HEK293T (cell line): ENCODE results near the gene LMAN1L.

ENCODE experiments used
- CTCF ChIA-PET: fragments of 350-600 bp; formaldehyde crosslinking; extraction: SDS; loops from one replicate; lab custom pipeline; 2021; ENCODE audit warnings: antibody characterized with exemption, inconsistent platforms; lab: Yijun Ruan, JAX
- POLR2A ChIA-PET: fragments of 350-600 bp; formaldehyde crosslinking; extraction: SDS; loops from one replicate; lab custom pipeline; 2020; ENCODE audit warnings: antibody characterized with exemption, inconsistent platforms; lab: Yijun Ruan, JAX
- DNase-seq: peaks from one replicate; pipeline ENCODE4 v3.0.0; 2012; ENCODE audit warnings: mixed read lengths; ENCODE audit errors: extremely low spot score
- ARNT ChIP-seq: fragments of 450-650 bp; IDR thresholded peaks from 2 replicates; pipeline ENCODE4 v1.6.1; 2017; ENCODE audit warnings: mild to moderate bottlenecking
- BHLHE40 ChIP-seq: fragments of 450-650 bp; IDR thresholded peaks from 2 replicates; pipeline ENCODE4 v1.6.1; 2016; ENCODE audit warnings: mild to moderate bottlenecking, moderate library complexity, borderline replicate concordance
- CTBP1 ChIP-seq: fragments of 450-650 bp; IDR thresholded peaks from 2 replicates; pipeline ENCODE4 v1.6.1; 2016; ENCODE audit warnings: borderline replicate concordance
- ELF4 ChIP-seq: fragments of 450-650 bp; IDR thresholded peaks from 2 replicates; pipeline ENCODE4 v1.6.1; 2017; ENCODE audit warnings: antibody characterized with exemption
- FOXA1 ChIP-seq: fragments of 450-650 bp; IDR thresholded peaks from 2 replicates; pipeline ENCODE4 v1.6.1; 2016; ENCODE audit warnings: mild to moderate bottlenecking
- FOXK2 ChIP-seq: fragments of 450-650 bp; IDR thresholded peaks from 2 replicates; pipeline ENCODE4 v1.6.1; 2016; ENCODE audit warnings: mild to moderate bottlenecking
- FOXM1 ChIP-seq: fragments of 450-650 bp; IDR thresholded peaks from 2 replicates; pipeline ENCODE4 v1.6.1; 2017; ENCODE audit warnings: mild to moderate bottlenecking, borderline replicate concordance
- HDGF ChIP-seq: fragments of 450-650 bp; IDR thresholded peaks from 2 replicates; pipeline ENCODE4 v1.6.1; 2017; ENCODE audit warnings: antibody characterized with exemption, borderline replicate concordance
- L3MBTL2 ChIP-seq: fragments of 450-650 bp; conservative IDR thresholded peaks from 2 replicates; pipeline ENCODE4 v1.6.1; 2016; ENCODE audit warnings: mild to moderate bottlenecking
- LEF1 ChIP-seq: fragments of 450-650 bp; IDR thresholded peaks from 2 replicates; pipeline ENCODE4 v1.6.1; 2017; ENCODE audit warnings: mild to moderate bottlenecking, borderline replicate concordance
- NFRKB ChIP-seq: fragments of 450-650 bp; IDR thresholded peaks from 2 replicates; pipeline ENCODE4 v1.6.1; 2016; ENCODE audit warnings: mild to moderate bottlenecking, moderate library complexity
- SP1 ChIP-seq: fragments of 450-650 bp; IDR thresholded peaks from 2 replicates; pipeline ENCODE4 v1.6.1; 2017
- SUZ12 ChIP-seq: fragments of 450-650 bp; IDR thresholded peaks from 2 replicates; pipeline ENCODE4 v1.6.1; 2016; ENCODE audit warnings: mild to moderate bottlenecking
- TARDBP ChIP-seq: fragments of 450-650 bp; IDR thresholded peaks from 2 replicates; pipeline ENCODE4 v1.6.1; 2016
- ZNF384 ChIP-seq: fragments of 450-650 bp; IDR thresholded peaks from 2 replicates; pipeline ENCODE4 v1.6.1; 2016
- TF ChIP-seq, protein P1 (sequence below): fragments of 450-650 bp; IDR thresholded peaks from 2 replicates; pipeline ENCODE4 v1.6.1; 2016

LMAN1L gene

DNA sequence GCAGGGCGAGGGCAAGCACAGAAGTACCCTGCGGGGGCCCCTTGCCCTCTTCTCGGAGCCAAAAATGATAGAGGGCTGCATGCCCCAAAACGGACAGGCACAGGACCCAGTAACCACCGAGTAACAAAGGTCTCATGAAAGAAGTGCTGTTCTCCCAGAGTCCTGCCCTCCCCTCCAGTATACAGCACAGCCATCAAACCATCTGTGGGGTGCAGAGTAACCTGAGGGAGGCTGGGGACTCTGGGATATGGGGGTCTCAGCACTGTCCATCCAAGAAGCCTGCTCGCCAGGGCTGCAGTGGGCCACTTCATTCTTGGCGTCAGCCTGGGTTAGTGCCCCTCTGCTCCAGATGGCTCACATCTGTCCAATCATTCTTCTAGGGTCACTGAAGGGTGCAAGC is 24.2 kb downstream of the LMAN1L start:
- TF ChIP-seq FOXK2 (no peak), L3MBTL2 (no peak), BHLHE40 (no peak), CTBP1 (no peak)
- no peak for DNase-seq
- POLR2A ChIA-PET = interaction anchor here (0.9 to 1.9 kb wide), 2 partner anchors 53 to 70 kb away, joined by 3 to 5 read pairs; partner anchors contain the start of genes FAM219B and MPI
- CTCF ChIA-PET = interaction anchor here (1.2 kb wide), 1 partner anchor 68 kb away, joined by 4 read pairs; no protein-coding TSS in a partner anchor

DNA sequence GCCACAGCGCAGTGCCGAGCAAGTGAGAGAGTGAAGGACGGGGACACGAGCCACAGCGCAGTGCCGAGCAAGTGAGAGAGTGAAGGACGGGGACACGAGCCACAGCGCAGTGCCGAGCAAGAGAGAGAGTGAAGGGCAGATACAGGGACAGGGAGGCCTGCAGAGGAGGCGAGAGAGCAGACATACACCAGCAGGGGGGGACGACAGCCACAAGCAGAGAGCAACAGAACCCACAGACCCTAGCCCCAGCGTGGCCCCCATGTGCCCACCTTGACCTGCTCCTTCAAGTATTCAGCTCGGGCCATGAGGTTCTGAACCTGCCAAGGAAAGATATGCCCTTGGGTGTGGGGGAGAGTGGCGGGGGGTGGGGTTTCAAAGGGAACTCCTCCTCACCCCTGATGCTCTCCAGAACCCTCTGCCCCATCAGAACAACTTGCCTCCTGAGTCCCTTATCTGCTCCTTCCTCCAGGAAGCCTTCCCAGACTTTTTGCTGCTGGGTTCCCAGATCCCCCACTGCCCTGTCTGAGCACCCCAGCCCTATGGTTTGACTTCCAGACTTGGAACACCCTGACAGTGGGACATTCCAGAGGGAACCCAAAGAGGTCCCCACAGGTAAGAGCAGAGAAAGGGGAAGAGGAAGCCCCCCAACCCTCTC is 25.0 kb downstream of the LMAN1L start:
- DNase-seq = no peak
- TF ChIP-seq FOXA1 (no peak), L3MBTL2 (no peak), HDGF (no peak), SP1 (no peak), ELF4 (no peak), SUZ12 (no peak), CTBP1 (no peak), BHLHE40 (no peak), FOXM1 (no peak)
- CTCF ChIA-PET = interaction anchor here (1.0 kb wide), 1 partner anchor 64 kb away, joined by 7 read pairs; no protein-coding TSS in a partner anchor
- POLR2A ChIA-PET = interaction anchor here (0.9 to 1.9 kb wide), 2 partner anchors 52 to 69 kb away, joined by 3 to 5 read pairs; partner anchors contain the start of genes FAM219B and MPI

DNA sequence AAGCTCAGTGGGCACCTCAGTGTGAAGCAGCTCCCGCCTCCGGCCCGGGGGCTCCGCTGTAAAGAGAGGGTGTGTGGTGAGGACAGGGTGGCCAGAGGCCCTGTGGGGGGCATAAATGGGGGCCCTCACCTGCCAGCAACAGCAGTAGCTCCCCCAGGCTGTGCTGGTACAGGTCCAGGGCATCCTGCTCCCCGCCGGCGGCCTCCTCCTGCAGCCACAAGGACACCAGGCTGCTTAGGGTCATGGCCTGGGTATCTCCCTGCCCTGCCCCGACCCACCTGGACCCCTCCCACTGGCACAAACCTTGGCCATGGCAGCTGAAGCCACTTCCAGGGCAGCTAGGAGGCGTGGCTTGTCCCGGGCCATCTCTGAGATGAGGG is 25.5 kb downstream of the LMAN1L start:
- ChIA-PET POLR2A (interaction anchor here (1.9 kb wide), 1 partner anchor 68 kb away, joined by 5 read pairs; the partner anchor contains the start of gene FAM219B), CTCF (interaction anchor here (1.0 kb wide), 1 partner anchor 63 kb away, joined by 7 read pairs; no protein-coding TSS in a partner anchor)
- no peak for DNase-seq
- TF ChIP-seq L3MBTL2 = no peak

DNA sequence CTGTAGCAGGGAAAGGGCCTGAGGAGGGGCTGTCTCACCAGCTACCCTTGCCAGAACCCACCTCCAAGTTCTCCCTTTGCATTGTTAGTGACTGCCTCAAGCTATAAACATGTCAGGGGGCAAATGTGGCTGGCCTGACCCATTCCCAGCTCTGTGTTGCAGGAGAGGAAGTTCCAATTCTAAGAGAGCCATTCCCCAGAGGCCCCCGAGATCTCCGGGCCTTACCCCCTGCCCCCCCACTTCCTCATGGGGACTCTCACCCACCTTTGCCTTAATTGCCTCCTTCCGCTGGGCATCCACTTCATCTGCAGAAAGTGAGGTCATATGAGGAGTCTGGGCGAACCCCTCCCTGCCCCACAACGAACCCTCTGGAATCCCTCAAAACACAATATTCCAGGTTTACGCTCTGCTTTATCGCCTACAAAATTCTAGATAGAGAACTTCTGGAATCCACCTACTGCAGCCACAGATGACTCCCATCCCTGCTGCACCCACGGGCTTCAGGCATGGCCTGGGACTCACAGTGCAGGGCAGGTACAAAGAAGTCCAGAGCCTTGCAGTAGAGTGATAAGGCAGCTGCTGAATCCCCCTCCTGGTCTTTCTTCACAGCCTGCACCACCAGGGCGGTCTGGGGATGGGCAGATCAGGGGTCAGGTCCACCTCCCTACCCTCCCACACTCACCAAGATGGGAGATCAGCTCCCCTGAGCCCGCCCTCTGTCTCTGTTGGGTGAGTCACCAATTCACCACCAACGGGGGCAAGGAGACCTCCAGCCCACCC is 26.3 kb downstream of the LMAN1L start:
- ChIA-PET POLR2A (interaction anchor here (0.9 kb wide), 1 partner anchor 51 kb away, joined by 5 read pairs; the partner anchor contains the start of gene MPI), CTCF (interaction anchor here (1.0 to 1.3 kb wide), 3 partner anchors 63 to 207 kb away, joined by 3 to 7 read pairs (median 4); no protein-coding TSS in a partner anchor)
- no peak for DNase-seq
- no peak for TF ChIP-seq LEF1
- no peak for TF ChIP-seq SUZ12
- TF ChIP-seq TARDBP = no peak
- no peak for TF ChIP-seq FOXK2
- TF ChIP-seq BHLHE40 = no peak
- TF ChIP-seq, protein P1, sequence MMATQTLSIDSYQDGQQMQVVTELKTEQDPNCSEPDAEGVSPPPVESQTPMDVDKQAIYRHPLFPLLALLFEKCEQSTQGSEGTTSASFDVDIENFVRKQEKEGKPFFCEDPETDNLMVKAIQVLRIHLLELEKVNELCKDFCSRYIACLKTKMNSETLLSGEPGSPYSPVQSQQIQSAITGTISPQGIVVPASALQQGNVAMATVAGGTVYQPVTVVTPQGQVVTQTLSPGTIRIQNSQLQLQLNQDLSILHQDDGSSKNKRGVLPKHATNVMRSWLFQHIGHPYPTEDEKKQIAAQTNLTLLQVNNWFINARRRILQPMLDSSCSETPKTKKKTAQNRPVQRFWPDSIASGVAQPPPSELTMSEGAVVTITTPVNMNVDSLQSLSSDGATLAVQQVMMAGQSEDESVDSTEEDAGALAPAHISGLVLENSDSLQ = no peak
- TF ChIP-seq ZNF384 = no peak
- TF ChIP-seq ARNT = no peak
- no peak for TF ChIP-seq NFRKB
- TF ChIP-seq SP1 = no peak
- TF ChIP-seq L3MBTL2 = no peak
- no peak for TF ChIP-seq FOXM1
- no peak for TF ChIP-seq ELF4
- no peak for TF ChIP-seq CTBP1
- TF ChIP-seq HDGF = no peak

DNA sequence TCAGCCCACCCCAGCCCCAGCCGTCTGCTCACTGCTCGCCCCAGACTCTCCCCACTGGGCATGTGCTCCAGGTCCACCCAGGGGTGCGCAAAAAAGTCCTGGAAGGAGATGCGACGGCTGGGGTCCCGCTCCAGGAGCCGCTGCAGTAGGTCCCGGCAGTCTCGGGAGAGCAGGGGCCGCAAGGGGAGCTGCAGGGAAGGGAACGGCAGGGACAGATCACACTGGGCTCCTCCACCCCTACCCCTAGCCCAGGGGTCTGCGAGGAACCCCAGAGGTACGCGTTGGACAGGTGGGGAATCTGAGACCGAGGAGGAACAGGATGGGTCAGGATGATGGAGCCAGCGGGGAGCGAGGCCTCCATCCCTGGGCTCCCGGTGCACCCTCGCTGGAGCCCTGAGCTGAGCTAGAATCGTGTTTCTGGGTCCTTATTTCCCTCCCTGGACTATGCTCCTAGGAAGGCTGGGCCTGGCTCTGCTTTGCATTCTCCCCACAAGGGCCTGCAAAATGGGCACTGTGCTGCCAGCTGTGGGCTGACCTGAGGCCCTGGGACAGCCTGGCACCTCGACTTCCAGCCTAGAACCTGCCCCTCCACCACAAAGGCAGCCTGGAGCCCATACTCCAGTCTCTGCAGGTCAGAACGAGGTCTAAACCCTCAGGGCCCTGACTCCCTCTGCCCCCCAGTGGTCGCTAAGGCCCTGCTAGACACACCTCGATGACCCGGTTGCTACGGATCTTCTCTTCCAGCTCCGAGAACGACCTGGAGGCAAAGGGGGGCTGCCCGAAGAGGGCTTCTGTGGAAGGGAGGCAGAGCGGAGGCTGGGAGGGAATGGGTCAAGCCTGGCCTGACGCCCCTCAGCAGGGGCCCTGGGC is 27.1 kb downstream of the LMAN1L start:
- TF ChIP-seq ELF4 = no peak
- no peak for TF ChIP-seq HDGF
- no peak for TF ChIP-seq FOXK2
- TF ChIP-seq, protein P1 = no peak
- TF ChIP-seq BHLHE40 = no peak
- no peak for TF ChIP-seq ZNF384
- no peak for TF ChIP-seq FOXA1
- TF ChIP-seq NFRKB = no peak
- no peak for TF ChIP-seq L3MBTL2
- no peak for TF ChIP-seq LEF1
- TF ChIP-seq CTBP1 = no peak
- no peak for TF ChIP-seq TARDBP
- no peak for TF ChIP-seq SP1
- TF ChIP-seq SUZ12 = no peak
- TF ChIP-seq ARNT = no peak
- ChIA-PET POLR2A (interaction anchor here (0.9 to 4.4 kb wide), 3 partner anchors 50 to 99 kb away, joined by 3 to 25 read pairs (median 4); partner anchors contain the start of genes COX5A, FAM219B and MPI), CTCF (interaction anchor here (0.6 to 1.3 kb wide), 3 partner anchors 62 to 208 kb away, joined by 3 to 6 read pairs (median 4); no protein-coding TSS in a partner anchor)
- DNase-seq = no peak
